Fibroblast of lung (primary cell): ENCODE results near the gene CNOT1.
A peak's percentile ranks its signal among the peaks of the same experiment; 100 is the strongest.

Experiments used
- CTCF ChIP-seq, 2 donors: IDR thresholded peaks in 1 of 2; conservative IDR thresholded peaks in 1 of 2; 1 replicate in 1 of 2; 2 replicates in 1 of 2; pipeline ENCODE4 v1.5.1; 2011 to 2012; ENCODE audit warnings: low read length in 2 of 2, control low read depth in 1 of 2, inconsistent platforms in 1 of 2, low read depth in 1 of 2, mild to moderate bottlenecking in 1 of 2
- EZH2 ChIP-seq: IDR thresholded peaks from 2 replicates; pipeline ENCODE4 v1.5.1; 2012; ENCODE audit warnings: low read length, control low read depth, mild to moderate bottlenecking; ENCODE audit errors: missing control alignments

- TF ChIP-seq CTCF (conservative IDR thresholded peaks at IDR 0.05 in 1 of 2, IDR thresholded peaks at IDR 0.05 in 1 of 2; ENCODE audit: low read depth in 1 of 2, low read length in 2 of 2) (peak; percentile 58 to 71), EZH2 (no peak)
Measured at GRCh38 chr16:58661199-58661830, 31.7 kb upstream of the CNOT1 start.
